Left ventricle myocardium inferior (tissue), 1 donor: Measurements from ENCODE around the gene ADGRA3. TPM values are rescaled to one million over a fixed set of nuclear protein-coding genes. Genes with fewer than 3 reads are reported as not detected.
"Not testable (repeated sequence)": the region's sequence is repeated elsewhere in the genome, so short reads cannot be mapped to it uniquely, and the experiment has no call there.

ENCODE experiments used
- DNase-seq: peaks from one replicate; pipeline ENCODE4 v3.0.0-alpha.2; 2020
- H3K27ac ChIP-seq: fragments of 200-600 bp; replicated peaks from 2 replicates; pipeline ENCODE4 v1.8.0; 2021
- H3K27me3 ChIP-seq: fragments of 200-600 bp; 2 replicates; pipeline ENCODE4 v1.8.0; 2021; ENCODE audit warnings: low read depth
- H3K36me3 ChIP-seq: fragments of 200-600 bp; 2 replicates; pipeline ENCODE4 v1.8.0; 2021
- H3K4me1 ChIP-seq: fragments of 200-600 bp; 2 replicates; pipeline ENCODE4 v1.8.0; 2021
- H3K4me3 ChIP-seq: fragments of 200-600 bp; 2 replicates; pipeline ENCODE4 v1.8.0; 2021; ENCODE audit warnings: mild to moderate bottlenecking, moderate library complexity
- H3K9me3 ChIP-seq: fragments of 200-600 bp; replicated peaks from 2 replicates; pipeline ENCODE4 v1.8.0; 2021
- intact Hi-C: fragments of 100-400 bp; cut with micrococcal nuclease; formaldehyde crosslinking; loops from one replicate; pipeline ENCODE4 v1.11.0; 2022
- total RNA-seq: library from RNA; stranded (reverse); fragmentation: NEBNext Ultra II Directional; extraction: Animal tissue kit (Norgen Biotek cat#: 25700); gene quantifications from one replicate; pipeline ENCODE4 v1.2.1, GENCODE V29; 2021
- TF ChIP-seq, protein P1 (sequence below): fragments of 200-600 bp; IDR thresholded peaks from 2 replicates; pipeline ENCODE4 v1.8.0; 2021; ENCODE audit warnings: antibody characterized with exemption, mild to moderate bottlenecking, borderline replicate concordance
- donor health status: DM: no; HTN: yes; CAD: no; lungs with severe emphysema.

Gene ADGRA3
- total RNA-seq, 1 donor from 2014 or later = 26.9 TPM

DNA sequence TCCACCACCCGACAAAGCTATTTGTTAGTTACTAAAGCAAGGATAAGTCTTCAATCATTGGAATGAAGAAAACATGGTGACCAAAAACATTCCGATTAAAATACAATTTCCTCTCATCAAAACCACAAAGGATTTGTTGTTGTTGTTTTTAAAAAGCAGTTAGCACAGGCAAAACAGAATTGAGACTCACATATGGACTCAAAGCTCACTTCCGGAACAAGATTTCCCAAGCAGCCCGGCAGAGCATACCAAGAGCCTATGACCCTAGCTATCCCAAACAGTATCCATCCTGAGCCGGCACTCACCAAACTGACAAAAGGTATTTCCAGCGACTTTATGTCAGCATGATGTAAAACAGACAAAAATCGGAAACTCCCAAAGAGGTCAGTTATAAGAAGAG lies 39.9 kb downstream of the ADGRA3 start:
- Histone ChIP-seq H3K4me3 (no peak overlapping the region), H3K27me3 (no peaks in the 10 kb centered on the region), H3K9me3 (no peaks in the 10 kb centered on the region), H3K36me3 (no peaks in the 10 kb centered on the region), H3K27ac (no peak overlapping the region), H3K4me1 (peaks cover 50% of the 10 kb centered on the region)
- DNase-seq = no peak
- intact Hi-C loops = no loop called here
- TF ChIP-seq, protein P1, sequence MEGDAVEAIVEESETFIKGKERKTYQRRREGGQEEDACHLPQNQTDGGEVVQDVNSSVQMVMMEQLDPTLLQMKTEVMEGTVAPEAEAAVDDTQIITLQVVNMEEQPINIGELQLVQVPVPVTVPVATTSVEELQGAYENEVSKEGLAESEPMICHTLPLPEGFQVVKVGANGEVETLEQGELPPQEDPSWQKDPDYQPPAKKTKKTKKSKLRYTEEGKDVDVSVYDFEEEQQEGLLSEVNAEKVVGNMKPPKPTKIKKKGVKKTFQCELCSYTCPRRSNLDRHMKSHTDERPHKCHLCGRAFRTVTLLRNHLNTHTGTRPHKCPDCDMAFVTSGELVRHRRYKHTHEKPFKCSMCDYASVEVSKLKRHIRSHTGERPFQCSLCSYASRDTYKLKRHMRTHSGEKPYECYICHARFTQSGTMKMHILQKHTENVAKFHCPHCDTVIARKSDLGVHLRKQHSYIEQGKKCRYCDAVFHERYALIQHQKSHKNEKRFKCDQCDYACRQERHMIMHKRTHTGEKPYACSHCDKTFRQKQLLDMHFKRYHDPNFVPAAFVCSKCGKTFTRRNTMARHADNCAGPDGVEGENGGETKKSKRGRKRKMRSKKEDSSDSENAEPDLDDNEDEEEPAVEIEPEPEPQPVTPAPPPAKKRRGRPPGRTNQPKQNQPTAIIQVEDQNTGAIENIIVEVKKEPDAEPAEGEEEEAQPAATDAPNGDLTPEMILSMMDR = no peak

DNA sequence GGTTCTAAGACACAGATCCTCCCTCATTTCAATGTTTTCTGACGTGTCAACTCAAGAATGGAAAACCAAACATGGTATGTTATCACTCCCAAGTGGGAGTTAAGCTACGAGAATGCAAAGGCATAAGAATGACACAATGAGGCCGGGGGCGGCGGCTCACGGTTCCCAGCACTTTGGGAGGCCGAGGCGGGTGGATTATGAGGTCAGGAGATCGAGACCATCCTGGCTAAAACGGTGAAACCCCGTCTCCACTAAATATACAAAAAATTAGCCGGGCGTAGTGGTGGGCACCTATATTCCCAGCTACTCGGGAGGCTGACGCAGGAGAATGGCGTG lies 40.6 kb downstream of the ADGRA3 start:
- H3K27me3 ChIP-seq, H3K4me3 ChIP-seq, H3K9me3 ChIP-seq, H3K36me3 ChIP-seq, DNase-seq, intact Hi-C loops: not testable (repeated sequence)
- peaks cover 51% of the 10 kb centered on the region for H3K4me1 ChIP-seq
- H3K27ac ChIP-seq = peak overlapping the region; percentile 81

DNA sequence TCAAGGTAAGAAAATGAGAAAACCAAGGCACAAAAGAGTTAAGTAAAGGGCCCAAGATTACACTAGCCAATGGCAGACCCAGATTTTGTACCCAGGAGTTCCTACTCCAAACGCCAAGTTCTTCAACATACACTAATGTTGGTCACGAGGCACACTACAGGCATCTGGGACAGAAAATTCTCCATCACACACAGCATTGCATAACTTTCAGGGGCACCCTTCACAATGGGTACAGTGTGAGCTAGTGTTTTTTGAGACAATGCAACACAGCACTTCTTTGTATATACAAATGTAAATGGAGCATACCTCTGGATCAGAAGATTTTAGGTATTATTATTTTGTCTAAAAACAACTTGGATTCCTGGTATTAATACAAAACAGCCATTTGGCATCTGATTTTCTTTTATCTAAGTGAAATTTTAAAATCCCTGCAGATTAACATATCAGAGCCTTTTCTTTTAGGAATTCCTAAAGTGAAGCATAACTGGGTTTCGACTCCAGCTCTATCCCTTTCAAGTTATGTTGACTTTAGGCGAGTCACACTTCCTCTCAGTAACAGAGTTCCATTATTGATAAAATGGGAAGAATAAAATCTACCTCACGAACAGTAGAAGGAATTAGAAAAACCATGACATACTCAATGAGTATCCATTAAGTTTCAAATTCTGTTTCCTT lies 41.1 kb downstream of the ADGRA3 start:
- peaks cover 52% of the 10 kb centered on the region for H3K4me1 ChIP-seq
- DNase-seq = no peak
- no peaks in the 10 kb centered on the region for H3K9me3 ChIP-seq
- intact Hi-C loops = no loop called here
- H3K4me3 ChIP-seq = no peak overlapping the region
- TF ChIP-seq, protein P1 = no peak
- H3K27ac ChIP-seq = peak overlapping the region; percentile 81
- H3K36me3 ChIP-seq = no peaks in the 10 kb centered on the region
- H3K27me3 ChIP-seq = no peaks in the 10 kb centered on the region

DNA sequence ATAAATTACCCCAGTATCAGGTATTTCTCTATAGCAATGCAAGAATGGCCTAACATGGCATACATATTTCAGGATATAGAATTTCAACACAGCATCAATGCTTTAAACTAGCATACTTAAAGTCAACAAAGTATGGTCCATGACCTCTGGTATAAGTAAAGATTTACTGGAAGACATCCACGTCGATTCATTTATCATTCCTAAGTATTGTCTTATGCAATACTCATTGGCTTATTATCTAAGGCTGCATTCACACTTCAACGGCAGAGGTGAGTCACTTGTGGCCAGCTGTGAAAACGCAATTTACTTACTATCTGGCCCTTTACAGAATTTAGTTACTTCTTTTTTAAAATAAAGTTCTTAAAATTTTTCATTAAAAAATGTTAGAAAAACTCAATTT lies 42.6 kb downstream of the ADGRA3 start:
- H3K36me3 ChIP-seq = no peaks in the 10 kb centered on the region
- H3K9me3 ChIP-seq = no peaks in the 10 kb centered on the region
- H3K27ac ChIP-seq = peak overlapping the region; percentile 81
- H3K4me3 ChIP-seq = no peak overlapping the region
- TF ChIP-seq, protein P1 = no peak
- DNase-seq = no peak
- no peaks in the 10 kb centered on the region for H3K27me3 ChIP-seq
- peaks cover 52% of the 10 kb centered on the region for H3K4me1 ChIP-seq
- intact Hi-C loops = no loop called here

DNA sequence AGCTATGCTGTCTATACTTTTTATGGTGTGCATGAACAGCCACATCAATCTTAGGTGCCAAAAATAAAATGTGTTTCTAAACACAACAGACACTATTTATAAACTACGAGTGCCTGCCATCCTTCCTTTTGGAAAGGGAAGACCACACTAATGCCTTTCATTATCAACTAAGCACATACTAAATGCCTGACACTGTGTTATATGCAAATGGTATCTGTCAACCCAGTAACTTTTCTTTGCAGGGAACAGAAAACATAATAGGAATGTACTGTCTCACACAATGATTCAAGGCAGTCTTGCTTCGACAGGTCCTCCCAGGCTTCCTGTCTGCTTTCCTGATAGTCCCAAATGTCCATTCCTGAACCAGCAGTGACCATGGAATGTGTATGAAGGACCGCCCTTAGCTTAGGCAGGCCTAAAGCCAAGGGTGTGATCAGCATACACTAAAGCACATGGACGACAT lies 43.8 kb downstream of the ADGRA3 start:
- Histone ChIP-seq H3K9me3 (no peaks in the 10 kb centered on the region), H3K27me3 (no peaks in the 10 kb centered on the region), H3K27ac (peak overlapping the region; percentile 81), H3K4me3 (peak overlapping the region; percentile 2), H3K36me3 (no peaks in the 10 kb centered on the region), H3K4me1 (peaks cover 60% of the 10 kb centered on the region)
- TF ChIP-seq, protein P1 = no peak
- no peak for DNase-seq
- intact Hi-C loops = no loop called here

DNA sequence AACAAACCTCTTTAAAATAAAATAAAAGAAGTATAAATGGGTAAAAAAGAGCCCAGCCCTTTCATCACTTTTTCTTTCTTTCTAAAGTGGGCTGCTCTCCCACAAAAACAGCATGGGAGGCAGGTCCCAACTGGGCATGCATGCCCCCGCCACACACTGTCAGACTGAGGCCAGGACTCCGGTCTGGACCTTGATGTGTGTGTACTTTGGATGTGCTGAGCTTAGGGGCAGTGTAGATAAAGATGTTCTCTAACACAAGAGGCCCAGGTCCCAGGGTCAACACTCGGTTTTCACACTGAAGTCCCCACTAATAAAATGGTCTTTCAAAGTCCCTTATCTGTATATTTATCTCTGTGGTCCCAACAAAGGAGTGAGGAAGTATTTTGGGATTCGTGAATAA lies 44.4 kb downstream of the ADGRA3 start:
- Histone ChIP-seq H3K27me3 (no peaks in the 10 kb centered on the region), H3K4me1 (peaks cover 65% of the 10 kb centered on the region), H3K36me3 (no peaks in the 10 kb centered on the region), H3K27ac (peak overlapping the region; percentile 81), H3K9me3 (no peaks in the 10 kb centered on the region), H3K4me3 (peak overlapping the region; percentile 2)
- no peak for DNase-seq
- TF ChIP-seq, protein P1 = no peak
- intact Hi-C loops = no loop called here
